ENCODE measurements around the gene RHOBTB1.

RHOBTB1 gene

GRCh38 chr10:60905580-60905979, 38.4 kb downstream of the RHOBTB1 start:
- TF ChIP-seq REST (IDR thresholded peaks at IDR 0.05; ENCODE audit: insufficient read depth in 1 of 2, low read depth in 2 of 2, low read length in 2 of 2) (no peak), POLR2AphosphoS5 (IDR thresholded peaks at IDR 0.05; ENCODE audit: low read depth, low read length) (no peak), TAF1 (IDR thresholded peaks at IDR 0.05; ENCODE audit: borderline replicate concordance, insufficient read depth, low read length) (no peak), FOXP2 (optimal IDR thresholded peaks at IDR 0.05; ENCODE audit: borderline replicate concordance, extremely low read depth, extremely low read length, insufficient read depth) (no peak), SIN3A (IDR thresholded peaks at IDR 0.05; ENCODE audit: borderline replicate concordance, insufficient read depth, low read length) (no peak)

- TF ChIP-seq SIN3A (IDR thresholded peaks at IDR 0.05; ENCODE audit: borderline replicate concordance, insufficient read depth, low read length), result no peak
- TF ChIP-seq POLR2AphosphoS5 (IDR thresholded peaks at IDR 0.05; ENCODE audit: low read depth, low read length), result no peak
- TF ChIP-seq TAF1 (IDR thresholded peaks at IDR 0.05; ENCODE audit: borderline replicate concordance, insufficient read depth, low read length), result no peak
- no peak for TF ChIP-seq FOXP2 (optimal IDR thresholded peaks at IDR 0.05; ENCODE audit: borderline replicate concordance, extremely low read depth, extremely low read length, insufficient read depth)
- TF ChIP-seq REST (IDR thresholded peaks at IDR 0.05; ENCODE audit: insufficient read depth in 1 of 2, low read depth in 2 of 2, low read length in 2 of 2), result no peak
Measured at GRCh38 chr10:60903096-60903495, 40.9 kb downstream of the RHOBTB1 start.

DNA sequence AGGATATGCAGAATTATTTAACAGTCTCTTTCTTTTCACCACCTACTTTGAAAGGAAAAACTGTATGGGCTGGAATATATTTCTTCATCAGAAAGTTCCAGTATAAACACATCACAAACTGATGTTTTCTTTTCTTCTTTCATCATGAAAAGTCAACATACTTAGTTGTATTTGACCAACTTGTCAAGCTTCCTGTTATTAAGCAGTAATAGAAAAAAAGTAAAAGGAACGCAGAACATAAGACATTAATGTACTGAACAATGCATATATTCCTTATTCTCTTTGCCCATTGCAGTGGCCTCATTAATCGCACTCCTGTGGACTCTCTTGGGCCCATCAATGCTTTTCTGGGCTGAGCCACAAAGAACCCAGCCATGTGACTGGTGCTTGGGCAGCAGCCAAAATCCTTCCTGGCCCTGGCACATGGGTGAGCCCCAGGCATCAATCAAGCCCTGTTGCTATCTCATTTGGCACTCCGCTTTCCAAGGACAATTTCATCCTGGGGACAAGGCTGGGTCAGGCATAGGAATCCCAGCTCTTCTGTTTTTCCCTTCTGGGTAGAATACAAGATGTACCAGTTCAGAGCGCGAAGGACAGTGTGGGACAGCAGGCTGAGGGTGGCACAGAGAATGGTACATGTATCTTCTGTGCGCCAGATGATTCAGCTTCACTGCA, 42.3 kb downstream of the RHOBTB1 start:
- TF ChIP-seq REST (IDR thresholded peaks at IDR 0.05; ENCODE audit: insufficient read depth in 1 of 2, low read depth in 2 of 2, low read length in 2 of 2), result no peak
- no peak for TF ChIP-seq TAF1 (IDR thresholded peaks at IDR 0.05; ENCODE audit: borderline replicate concordance, insufficient read depth, low read length)
- TF ChIP-seq POLR2AphosphoS5 (IDR thresholded peaks at IDR 0.05; ENCODE audit: low read depth, low read length), result no peak
- TF ChIP-seq FOXP2 (optimal IDR thresholded peaks at IDR 0.05; ENCODE audit: borderline replicate concordance, extremely low read depth, extremely low read length, insufficient read depth), result no peak
- TF ChIP-seq SIN3A (IDR thresholded peaks at IDR 0.05; ENCODE audit: borderline replicate concordance, insufficient read depth, low read length), result no peak

DNA sequence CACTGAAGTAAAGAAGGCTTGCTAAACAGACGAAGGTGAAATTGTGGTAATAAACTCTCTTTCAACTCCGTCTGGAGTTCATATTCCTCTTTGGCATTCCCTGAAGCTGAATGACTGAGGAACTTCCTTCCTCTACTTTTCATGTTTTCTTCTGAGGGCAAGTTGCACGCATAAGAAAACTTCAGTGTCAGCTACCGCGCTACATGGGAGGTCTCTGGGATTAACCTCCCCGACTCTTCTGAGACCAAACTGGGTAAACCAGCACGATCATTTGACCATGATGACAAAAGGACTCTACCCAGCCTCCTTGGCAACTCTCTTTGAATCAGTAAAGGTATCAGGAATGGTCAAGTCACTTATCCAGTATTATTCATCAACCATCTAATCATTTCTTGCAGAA, 44.7 kb downstream of the RHOBTB1 start:
- no peak for TF ChIP-seq POLR2AphosphoS5 (IDR thresholded peaks at IDR 0.05; ENCODE audit: low read depth, low read length)
- no peak for TF ChIP-seq SIN3A (IDR thresholded peaks at IDR 0.05; ENCODE audit: borderline replicate concordance, insufficient read depth, low read length)
- TF ChIP-seq TAF1 (IDR thresholded peaks at IDR 0.05; ENCODE audit: borderline replicate concordance, insufficient read depth, low read length), result no peak
- TF ChIP-seq REST (IDR thresholded peaks at IDR 0.05; ENCODE audit: insufficient read depth in 1 of 2, low read depth in 2 of 2, low read length in 2 of 2), result no peak
- no peak for TF ChIP-seq FOXP2 (optimal IDR thresholded peaks at IDR 0.05; ENCODE audit: borderline replicate concordance, extremely low read depth, extremely low read length, insufficient read depth)
